D721Med (cell line): Measurements from ENCODE around the gene ADARB2.
"Not testable (repeated sequence)": the region's sequence is repeated elsewhere in the genome, so short reads cannot be mapped to it uniquely, and the experiment has no call there.

ENCODE experiments used
- DNase-seq: peaks from one replicate; pipeline ENCODE4 v3.0.0; 2011; ENCODE audit warnings: low spot score; ENCODE audit not compliant: insufficient read length
- FAIRE-seq: peaks from 2 replicates; lab custom pipeline; 2011; peaks lifted over from hg19 to GRCh38; lab: Jason Lieb, UNC
- CTCF ChIP-seq: IDR thresholded peaks from 2 replicates; pipeline ENCODE4 v1.5.1; 2012; ENCODE audit warnings: mild to moderate bottlenecking, control low read depth; ENCODE audit not compliant: insufficient read depth; ENCODE audit errors: missing control alignments

Gene ADARB2

GRCh38 chr10:1465418-1465911 is 271.9 kb downstream of the ADARB2 start:
- FAIRE-seq = no peak
- no peak for TF ChIP-seq CTCF
- DNase-seq = no peak

DNA sequence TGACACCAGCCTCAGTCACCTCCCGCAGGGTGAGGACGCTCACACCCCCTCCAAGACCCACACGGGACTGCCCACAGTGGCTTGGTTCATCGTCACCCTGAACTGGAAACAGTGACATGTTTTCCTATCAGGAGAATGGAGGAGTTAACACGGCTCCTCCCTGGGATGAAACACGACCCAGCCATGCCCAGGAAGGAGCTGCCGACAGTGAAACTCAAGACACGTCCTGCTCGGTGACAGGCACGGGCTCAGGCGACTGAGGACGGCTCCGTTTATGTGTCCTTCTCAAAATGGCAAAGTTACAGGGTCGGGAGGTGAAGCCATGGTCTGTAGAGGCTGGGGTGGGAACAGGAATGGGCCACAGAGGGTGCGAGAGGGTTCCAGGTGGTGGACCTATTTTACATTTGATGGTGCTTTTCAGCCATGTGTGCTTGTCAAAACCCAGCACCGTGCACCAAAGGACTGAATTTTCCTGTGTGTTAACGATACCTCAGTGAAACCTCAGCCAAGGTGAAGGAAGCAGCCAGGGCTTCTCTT is 272.4 kb downstream of the ADARB2 start:
- TF ChIP-seq CTCF = no peak
- DNase-seq (no peak), FAIRE-seq (no peak)

- FAIRE-seq, DNase-seq: not testable (repeated sequence)
These were observed 273.4 kb downstream of the ADARB2 start for GRCh38 chr10:1463971-1464370.

GRCh38 chr10:1462994-1463633 is 274.2 kb downstream of the ADARB2 start:
- TF ChIP-seq CTCF = no peak
- FAIRE-seq (no peak), DNase-seq (no peak)

DNA sequence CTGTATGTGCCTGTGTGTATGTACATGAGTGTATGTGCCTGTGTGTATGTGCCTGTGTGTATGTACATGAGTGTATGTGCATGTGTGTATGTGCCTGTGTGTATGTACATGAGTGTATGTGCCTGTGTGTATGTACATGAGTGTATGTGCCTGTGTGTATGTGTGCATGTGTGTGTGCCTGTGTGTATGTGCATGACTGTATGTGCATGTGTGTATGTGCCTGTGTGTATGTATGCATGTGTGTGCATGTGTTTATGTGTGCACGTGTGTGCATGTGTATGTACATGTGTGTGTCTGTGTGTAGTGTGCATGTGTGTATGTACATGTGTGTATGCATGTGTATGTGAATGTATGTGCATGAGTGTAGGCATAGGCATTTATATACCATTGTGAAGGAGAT is 274.8 kb downstream of the ADARB2 start:
- no peak for FAIRE-seq
- no peak for DNase-seq
- TF ChIP-seq CTCF = no peak

- TF ChIP-seq CTCF = no peak
- DNase-seq = no peak
- FAIRE-seq = no peak
These were observed 275.3 kb downstream of the ADARB2 start for GRCh38 chr10:1462032-1462431.

DNA sequence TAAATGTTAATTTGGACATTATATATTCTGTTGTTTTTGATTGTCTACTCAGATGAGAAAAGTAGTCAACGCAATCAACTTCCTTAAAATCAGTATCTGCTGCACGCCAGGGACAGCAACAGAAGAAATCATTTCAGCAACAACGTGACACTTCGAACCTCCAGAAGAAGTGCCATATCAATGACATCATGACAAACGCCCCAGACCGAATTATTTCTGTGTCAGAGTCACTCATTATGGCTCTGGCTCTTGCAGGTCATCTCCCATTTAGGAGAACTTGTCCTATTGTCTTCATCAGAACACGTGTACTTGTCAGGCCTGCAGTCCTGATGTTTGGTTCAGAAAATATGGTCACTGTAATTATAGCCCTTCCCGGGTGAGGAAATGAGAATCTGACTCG is 276.3 kb downstream of the ADARB2 start:
- TF ChIP-seq CTCF = no peak
- no peak for FAIRE-seq
- no peak for DNase-seq

DNA sequence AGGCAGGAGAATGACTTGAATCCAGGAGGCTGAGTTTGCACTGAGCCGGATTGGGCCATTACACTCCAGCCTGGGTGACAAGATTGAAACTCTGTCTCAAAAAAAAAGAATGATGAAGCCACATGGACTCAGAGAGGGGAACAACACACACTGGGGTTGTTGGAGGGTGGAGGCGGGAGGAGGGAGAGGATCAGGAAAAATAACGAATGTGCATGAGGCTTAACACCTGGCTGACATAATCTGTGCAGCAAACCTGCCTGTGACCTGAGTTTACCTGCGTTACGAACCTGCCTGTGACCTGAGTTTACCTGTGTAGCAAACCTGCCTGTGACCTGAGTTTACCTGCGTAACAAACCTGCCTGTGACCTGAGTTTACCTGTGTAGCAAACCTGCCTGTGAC is 277.7 kb downstream of the ADARB2 start:
- DNase-seq, FAIRE-seq: not testable (repeated sequence)
